Measurements from ENCODE around the gene NCK1.

NCK1 gene
- total RNA-seq, result 33.9 to 58.2 (median 38.6) reads per million in 3 experiments

DNA sequence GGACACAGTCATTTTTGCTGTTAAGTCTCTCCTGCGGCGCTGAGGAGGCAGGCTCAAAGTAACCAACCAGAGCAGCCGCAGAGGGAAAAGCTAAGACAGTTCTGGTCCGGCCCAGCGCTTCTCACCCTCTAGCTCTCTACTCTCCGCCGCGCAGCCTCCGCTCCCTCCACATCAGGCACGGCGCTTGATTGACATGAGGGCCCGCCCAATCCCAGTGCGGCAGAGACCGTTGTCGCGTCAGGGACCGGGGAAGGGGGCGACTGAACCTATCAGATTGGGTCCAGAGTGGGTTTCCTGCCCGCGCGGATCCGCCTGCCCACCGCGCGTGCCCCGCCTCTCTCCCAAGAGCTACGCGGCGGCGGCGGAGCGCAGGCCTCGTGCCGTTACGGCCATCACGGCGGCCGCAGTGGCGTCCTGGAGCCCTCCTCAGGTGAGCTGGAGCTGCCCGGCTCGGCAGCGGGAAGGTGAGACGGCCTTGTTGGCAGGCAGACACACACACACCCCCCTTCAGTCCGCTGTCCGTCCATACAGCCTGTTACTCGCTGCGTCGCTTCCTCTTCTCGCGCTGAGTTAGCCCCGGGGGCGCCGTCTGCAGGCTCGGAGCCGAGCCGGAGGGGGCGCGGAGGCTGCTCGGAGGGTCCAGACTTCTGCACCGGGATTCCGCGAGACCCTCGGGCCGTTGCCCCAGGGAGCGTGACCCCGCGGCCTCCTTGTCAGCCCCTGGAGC is at the start of gene NCK1:
NCK1 (plus strand) TSS at position 319 of the 727 bp plus-strand sequence. CDS start 65,794 bp downstream, outside the sequence.
- DNase-seq, result peak; percentile 99

DNA sequence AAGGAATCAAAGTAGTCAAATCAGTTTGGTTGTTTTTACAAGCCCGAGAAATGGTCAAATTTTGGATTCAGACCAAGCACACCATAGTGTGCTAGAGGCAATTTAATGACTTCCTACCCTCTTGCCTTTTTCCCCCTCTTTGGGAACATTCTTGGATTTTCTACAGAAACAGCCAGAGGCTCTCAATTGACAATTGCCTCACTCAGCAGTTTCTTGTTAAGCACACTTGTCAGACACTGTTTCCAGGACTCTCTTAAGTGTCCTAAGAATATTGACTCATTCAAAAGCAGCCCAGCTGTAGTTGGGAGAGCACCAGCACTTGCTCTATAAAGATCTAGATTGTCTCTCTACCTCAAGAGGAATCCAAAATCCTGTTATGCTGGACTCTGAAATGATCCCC is 44.6 kb upstream of the NCK1 start:
- no peak for DNase-seq

DNA sequence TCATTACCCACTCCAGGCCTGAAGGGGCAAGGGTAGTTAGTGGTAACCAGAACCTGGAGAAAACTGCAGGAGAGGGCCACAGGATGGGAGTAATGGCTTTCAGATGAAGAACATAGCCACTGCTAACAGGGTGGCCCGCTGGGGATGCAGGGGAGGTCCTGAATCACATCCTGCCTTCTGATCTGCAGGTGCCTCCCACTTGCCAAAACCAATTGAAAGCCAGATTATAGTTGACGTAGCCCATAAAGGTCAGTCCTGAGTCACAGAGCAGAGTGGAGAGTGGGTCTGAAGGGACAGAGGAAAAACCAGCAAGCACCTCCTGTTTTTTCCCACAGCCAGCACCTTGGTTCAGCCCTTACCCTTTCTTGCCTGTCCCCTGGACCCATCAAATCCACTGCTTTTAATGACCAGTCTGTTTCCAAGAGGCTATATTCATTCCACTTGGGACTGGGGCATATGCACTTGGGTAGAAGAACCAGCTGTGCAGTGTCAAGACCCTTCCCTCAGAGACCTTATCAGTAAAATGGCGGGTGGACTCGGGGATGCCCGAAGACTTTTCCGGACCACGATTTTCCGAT is 43.7 kb upstream of the NCK1 start:
- DNase-seq, result no peak

DNA sequence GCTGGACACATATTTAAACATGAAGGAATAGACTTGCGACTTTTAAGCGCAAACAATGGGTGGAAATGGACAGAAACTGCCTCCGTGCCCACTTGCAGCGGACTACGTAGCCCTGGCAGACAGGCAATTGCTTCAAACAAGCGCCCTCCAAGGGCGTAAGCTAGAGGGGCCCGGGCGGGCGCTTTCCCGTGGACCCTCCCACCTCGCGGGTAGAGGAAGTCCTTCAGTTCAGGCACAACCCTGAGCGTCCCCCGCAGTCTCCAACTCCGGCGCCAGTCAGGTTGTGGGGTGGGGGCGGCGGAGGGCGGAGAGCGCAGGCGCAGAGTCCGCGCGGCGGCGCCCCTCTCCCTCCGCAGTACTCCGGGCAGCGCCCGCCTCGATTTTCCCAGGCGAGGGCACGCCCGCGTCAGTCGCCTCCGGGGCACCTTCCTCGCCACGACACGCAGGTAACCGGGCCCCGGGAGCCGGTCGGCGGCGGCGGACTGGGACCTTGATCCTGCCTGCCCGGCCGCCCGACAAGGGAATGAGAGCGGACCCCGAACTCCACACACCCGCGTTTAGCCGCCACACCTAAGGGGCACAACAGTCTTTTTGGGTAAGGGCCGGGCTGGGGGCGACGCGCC is 43.1 kb upstream of the NCK1 start, which contains the start of gene SLC35G2:
SLC35G2 (plus strand) TSS at position 358 of the 623 bp plus-strand sequence. CDS start 35,335 bp downstream, outside the sequence.
- DNase-seq, result peak; percentile 11

DNA sequence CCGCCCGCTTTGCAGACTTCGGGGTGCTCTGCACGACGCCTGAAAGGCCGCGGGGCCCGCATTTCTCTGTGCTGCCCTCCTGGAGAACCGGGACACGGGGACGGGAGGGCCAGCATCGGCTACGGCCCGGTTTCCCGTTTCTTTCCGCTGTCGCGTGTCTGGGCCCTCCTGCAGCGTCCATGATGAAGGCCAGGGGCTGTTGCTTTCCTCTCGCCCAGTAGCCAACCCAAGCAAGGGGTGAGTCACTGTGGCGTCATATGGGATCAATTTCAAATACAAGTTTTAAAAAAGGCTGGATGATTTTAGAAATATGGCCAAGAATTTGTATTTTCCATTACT is 42.6 kb upstream of the NCK1 start:
- DNase-seq, result no peak

DNA sequence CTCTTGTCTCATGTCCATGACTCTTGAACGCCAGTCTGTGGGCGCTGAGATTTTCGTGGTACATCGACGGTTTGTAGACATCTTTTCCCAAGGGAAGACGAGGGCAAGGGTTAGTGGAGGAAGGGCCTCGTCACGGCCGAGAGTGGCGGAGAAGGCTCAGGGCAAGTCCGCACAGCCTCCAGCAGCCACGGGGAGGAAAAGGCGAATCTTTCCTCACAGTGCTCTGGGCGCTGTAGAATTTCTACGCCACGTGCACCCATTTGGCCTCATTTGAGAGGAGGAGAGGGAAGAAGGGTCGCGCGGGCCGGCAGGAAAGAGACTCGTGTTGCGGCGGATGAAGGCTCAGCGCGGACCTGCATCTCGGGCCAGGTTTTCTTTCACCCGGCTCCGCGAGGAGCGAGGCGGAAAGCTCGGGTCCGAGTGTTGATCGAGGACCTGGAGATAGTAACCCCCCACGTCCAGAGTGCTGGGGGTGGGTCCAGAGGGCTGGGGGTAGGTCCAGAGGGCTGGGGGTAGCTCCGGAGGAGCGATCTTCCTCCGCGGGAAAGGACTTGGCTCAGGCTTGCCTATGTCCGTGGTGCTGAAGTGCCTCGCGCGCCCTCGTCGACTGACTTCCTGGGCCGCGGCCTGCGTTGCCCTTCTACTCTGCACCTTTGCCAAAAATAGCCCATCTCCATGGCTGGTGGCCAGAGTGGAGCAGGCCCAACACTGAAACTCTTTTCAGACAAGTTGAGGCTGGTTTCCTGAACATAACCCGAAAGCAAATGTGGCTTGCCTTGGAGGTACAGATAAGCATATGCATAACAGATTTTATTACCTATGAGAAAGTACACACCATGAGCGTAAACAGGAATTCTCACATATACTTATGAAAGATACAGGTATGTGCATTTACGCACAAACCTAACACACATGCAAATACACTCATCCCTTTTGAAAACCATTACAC is 42.0 kb upstream of the NCK1 start:
- DNase-seq, result peak; percentile 12

DNA sequence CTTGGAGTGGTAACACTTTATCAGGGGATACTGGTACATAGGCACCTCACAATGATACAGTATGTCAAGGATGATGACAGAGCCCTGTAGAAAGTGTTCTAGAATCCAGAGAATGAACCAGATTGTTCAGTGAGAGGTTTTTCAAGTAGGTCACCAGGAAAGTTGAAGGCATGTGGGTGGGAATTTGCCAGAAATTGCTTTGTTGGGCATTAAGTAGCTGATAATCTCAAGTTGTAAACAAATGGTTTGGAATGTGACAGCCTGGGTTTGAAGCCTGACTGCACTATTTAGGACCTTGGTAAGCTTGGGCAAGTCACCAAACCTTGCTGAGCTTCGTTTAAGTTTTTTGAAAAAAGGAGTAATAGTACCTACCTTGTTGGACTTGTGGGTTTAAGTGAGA is 30.5 kb upstream of the NCK1 start:
- DNase-seq, result no peak

DNA sequence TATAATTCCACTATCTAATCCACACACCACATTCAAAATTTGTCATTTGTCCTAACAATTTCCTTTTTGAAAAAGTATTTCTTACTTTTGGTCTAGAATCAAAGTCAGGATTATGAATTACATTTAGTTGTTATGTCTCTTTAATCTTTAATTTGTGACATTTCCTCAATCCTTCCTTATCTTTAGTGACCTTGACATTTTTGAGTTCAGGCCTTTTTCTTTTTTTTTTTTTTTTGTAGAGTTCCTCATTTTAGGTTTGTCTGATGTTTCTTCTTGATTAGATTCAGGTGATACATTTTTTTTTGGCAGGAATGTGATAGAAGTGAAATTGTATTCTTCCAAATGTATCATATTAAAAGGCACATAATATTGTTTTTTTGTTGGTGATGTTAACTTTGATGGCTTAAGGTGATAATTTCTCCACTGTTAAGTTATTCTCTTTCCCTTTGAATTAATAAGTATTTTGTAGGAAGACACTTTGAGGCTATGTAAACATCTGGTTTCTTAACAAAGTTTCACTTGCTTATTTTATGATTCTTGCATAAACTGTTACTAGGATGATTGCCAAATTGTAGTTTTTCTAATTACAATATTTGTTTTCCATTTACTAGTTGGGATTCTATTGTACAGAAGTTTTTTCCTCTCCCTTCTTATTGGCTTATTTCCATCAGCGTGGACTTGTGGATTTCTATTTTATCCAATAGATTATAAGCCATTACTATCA is 26.8 kb upstream of the NCK1 start:
- no peak for DNase-seq

DNA sequence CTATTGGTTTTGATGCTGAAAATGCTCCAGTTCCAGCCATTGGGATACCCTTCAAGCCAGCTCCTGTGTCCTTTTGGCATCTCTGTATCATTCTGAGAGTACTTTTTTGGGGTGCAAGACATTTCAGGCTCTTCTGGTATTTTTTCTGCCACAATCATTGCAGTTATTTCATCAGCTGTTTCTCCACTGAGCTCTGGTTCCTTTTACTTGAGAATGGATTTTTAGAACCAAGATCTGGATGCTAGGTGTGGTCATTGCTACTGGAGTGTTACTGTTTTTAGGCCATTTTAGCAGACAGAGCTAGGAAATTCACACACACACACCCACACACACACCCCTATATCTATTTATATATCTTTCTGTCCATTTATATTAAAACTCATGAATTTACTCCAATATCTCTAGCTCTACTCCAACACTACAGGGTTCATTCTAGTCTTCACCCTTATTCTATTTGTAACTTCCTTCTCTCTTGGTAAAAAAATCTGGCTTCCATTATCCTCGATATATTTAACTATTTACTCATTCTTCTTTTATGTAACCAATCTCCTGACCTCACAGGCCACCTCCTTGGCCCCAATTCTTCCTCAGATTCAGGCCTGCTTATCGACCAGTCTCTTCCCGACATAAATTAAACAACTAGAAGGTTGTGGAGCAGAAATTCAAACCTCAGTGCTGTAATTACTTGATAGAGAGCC is 26.0 kb upstream of the NCK1 start:
- DNase-seq, result no peak

DNA sequence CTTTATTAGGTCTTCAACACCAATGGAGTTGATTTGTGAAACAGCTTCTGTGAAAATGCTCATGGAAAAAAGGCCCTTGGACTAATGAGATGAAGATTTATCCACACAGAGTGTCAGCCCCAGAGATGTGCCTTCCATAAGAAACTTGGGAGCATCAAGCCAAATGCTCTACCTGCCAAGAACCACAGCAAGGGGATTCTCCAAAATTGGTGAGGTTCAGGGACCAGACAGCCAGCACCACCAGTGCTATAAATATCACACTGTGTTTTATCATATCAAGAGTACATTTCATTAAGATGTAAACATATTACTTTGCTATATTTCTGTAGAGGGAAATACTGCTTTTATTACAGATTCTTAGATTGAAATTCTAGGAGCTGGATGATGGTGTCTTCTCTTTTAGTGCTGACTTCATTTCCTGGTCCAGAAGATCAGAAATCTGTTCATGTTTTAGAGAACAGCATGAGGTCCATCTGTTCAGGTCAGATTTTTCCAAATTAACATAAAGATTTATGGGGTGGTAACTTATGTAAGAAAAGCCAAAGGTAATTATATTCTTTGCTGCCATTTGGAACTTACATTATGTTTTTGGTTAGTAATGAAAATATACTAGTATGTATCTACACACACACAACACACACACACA is 25.4 kb upstream of the NCK1 start:
- DNase-seq, result no peak

DNA sequence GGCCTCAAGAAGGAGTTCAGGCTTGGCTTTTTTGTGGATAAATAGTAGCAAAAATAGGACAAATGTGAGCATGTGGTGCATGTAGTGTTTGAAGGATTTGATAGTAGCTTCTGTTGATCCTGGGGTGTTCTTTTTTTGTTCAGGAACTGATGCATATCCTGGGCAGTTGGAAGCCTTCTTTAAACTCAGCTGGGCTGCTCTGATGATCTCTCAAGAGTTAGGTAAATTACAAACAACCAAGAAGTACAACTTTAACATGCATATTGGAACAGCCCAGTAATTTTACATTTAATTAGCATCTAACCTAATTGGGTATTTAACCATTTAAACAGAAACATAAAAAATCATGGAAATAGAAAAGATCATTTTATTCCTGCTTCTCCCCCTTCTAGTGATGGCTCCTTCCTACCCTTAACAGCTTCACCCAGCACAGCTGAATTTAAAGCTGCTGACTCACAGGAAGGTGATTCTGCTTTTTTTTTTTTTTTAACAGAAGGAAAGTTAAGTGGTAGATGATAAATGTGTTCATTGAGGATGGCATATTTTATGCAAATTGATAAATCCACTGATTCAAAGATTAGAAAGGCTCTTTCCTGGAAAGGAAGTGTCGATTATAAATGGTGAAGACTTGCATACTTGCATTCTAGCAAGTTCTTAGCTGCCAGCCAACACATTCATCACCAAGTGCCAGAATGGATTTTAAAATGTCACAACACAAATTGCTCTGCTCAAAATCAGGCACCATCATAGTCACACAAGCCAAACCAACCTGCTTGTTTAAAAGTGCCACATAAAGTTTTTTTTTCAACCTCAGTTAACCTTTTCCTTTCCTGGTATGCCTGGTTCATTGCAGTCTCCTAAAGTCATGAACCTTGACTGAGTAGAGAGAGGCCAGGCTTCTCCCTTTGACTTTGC is 23.1 kb upstream of the NCK1 start:
- no peak for DNase-seq

DNA sequence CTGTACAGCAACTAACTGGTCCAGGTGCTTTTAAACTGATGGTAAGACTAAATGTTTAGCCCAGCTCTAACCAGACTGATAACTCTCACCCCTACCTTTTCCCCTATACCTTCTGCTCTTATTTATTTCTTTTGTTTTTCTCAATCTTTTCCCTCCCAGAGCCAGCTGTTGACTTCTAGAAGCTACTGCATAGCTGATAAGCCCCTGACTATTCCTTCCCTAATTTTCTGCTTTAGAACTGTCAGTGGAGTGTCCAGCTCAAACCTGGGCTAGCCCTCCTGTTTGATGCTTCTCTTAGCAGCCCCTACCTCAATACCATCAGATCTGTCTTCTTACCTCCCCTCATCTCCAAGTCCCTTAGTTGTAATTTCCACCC is 22.5 kb upstream of the NCK1 start:
- DNase-seq, result no peak

DNA sequence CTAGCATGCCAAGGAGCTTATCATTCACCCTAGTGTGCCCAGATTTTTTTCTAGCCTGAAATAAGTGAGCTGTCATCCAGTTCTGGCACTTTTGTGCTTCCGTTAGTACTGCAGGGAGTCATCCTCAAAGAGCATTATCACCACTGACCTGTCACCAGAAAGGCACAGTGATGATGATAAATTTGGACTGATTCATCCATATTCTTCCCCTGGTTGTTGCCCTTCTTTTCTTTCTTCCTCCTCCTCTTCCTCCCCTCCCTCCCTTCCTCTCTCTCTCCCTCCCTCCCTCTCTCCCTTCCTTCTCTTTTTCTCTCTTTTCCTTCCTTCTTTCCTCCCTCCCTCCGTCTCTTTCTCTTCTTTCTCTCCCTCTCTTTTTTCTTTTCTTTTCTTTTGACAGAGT is 21.8 kb upstream of the NCK1 start:
- no peak for DNase-seq

DNA sequence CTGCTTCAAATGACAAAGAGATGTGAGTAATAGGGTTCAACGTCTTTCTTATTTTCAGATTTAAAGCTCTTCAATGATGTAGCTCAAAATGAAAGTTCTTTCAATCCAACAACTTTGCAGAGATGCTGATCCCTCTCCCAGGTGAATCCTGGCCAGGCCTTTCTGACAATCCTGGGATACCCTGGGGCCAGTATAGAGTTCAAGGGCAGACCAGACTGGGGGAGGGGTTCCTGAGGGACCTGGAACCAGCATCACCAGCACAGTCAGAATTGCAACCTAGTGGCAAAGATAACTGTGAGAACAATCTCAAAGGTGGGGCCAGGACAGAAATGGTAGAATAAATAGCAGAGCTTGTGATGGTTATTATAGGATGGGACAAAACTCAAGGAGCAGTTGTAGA is 19.7 kb upstream of the NCK1 start:
- no peak for DNase-seq

DNA sequence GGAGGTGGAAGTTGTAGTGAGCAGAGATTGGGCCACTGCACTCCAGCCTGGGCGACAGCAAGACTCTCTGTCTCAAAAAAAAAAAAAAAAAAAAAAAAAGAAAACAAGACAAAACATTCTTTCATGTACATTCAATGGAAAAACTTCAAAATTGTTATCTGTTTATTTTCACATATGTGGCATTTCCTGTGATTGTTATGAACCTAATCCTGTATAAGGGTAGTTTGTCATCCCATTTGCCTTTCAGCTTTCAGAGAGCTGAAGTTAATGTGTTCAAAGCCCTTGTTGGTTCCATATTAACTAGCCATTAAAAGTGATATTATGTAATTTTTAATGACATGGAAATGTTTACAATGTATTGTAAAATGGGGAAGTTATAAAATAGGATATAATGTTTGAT is 17.3 kb upstream of the NCK1 start:
- no peak for DNase-seq

DNA sequence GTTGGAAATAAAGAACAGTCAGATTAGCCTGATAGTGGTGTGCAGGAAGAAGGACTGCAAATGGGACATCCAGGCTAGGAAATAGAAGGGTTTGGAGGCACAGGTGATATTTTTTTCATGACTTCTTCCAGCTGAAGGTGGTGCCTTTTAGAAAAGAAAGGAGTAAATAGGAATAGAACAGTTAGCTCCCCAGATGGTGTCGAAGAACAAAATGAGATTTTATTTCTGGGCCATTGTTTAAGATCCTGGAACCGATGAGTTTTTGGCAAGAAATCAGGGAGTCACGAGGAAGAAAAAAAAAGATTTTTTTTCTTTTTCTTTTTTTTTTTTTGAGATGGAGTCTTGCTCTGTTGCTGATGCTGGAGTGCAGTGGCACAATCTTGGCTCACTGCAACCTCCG is 9.8 kb upstream of the NCK1 start:
- DNase-seq, result no peak

DNA sequence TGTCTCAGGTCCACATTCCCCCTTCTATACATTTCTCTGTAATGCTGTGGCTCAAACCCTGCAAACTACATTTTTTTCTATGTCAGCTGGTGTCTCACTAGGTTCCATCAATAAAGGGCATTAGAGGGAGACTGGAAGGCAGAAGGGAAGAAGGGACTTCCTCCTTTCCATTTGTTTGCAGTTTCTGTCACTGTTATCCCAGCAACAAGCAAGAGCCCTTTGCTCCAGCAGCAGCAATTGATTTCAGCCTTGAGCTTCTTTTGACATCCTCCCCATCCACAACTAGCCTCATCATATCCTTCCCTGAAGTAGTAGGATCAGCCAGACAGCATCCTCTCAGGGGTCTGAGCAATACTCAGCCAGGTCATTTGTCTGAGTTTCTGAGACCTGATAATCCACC is 5.3 kb upstream of the NCK1 start:
- no peak for DNase-seq

DNA sequence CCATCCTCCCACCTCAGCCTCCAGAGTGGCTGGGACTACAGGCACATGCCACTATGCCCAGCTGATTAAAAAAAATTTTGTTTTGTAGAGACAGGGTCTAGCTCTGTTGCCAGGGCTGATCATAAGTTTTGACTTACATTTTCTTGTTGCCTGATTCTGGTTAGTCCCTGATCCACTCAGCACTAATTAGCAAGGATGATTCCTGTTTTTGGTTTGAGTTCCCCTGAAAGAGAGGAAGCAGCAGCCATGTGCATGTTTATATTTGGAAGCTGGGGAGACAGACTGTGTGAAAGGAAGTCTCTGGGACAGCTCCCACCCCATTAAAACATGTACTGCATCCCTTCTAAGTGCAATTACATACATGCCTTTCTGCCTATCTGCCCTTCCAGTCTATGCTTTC is 3.6 kb upstream of the NCK1 start:
- DNase-seq, result no peak

DNA sequence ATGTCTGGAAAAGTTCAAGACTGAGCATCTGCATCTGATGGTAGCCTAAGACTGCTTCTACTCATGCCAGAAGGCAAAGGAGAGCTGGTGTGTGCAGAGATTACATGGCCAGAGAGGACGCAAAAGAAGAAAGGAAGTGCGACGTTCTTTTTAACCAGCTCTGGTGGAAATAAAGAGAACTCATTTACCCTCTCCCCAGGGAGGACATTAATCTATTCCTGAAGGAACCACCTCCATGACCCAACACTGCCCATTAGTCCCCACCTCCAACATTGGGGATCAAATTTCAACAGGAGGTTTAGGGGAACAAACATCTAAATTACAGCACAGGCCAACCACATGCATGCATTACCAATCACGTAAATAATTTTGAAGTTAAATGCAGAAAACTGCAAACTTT is 1.5 kb upstream of the NCK1 start:
- no peak for DNase-seq

Data from central memory CD4-positive, alpha-beta T cell (primary cell).